Astrocyte (in vitro differentiated cells and primary cell): ENCODE measurements around the gene WNT1.

Experiments used
- EZH2 ChIP-seq: IDR thresholded peaks from 2 replicates; pipeline ENCODE4 v1.6.1; 2012; ENCODE audit warnings: mild to moderate bottlenecking, low read length, inconsistent platforms; ENCODE audit not compliant: insufficient read depth
- TF ChIP-seq, protein P1 (sequence below): IDR thresholded peaks from 2 replicates; pipeline ENCODE4 v1.5.1; 2011; ENCODE audit warnings: low read depth, mild to moderate bottlenecking, inconsistent platforms, low read length, moderate library complexity; ENCODE audit not compliant: insufficient read depth

DNA sequence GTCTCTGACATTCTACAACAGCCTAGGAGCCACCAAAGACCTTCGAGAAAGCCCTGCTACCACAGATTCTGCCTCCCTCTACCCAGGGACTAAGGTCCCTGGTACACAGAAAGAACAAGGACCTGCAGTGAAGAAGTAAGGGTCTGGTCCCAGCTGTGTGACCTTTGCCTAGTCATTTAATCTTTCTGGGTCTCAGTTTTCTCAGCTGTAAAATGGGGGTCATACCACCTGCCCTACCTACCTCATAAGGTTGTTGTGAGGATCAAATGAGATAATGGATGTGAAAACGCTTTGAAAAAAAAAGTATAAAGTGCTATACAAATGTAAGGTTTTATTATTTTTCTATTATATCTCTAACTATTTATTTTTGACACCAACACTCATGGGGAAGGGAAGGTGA, 45.7 kb downstream of the WNT1 start:
- TF ChIP-seq, protein P1, sequence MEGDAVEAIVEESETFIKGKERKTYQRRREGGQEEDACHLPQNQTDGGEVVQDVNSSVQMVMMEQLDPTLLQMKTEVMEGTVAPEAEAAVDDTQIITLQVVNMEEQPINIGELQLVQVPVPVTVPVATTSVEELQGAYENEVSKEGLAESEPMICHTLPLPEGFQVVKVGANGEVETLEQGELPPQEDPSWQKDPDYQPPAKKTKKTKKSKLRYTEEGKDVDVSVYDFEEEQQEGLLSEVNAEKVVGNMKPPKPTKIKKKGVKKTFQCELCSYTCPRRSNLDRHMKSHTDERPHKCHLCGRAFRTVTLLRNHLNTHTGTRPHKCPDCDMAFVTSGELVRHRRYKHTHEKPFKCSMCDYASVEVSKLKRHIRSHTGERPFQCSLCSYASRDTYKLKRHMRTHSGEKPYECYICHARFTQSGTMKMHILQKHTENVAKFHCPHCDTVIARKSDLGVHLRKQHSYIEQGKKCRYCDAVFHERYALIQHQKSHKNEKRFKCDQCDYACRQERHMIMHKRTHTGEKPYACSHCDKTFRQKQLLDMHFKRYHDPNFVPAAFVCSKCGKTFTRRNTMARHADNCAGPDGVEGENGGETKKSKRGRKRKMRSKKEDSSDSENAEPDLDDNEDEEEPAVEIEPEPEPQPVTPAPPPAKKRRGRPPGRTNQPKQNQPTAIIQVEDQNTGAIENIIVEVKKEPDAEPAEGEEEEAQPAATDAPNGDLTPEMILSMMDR, result no peak
- TF ChIP-seq EZH2, result no peak
